Heart right ventricle (tissue), 16 donors: ENCODE results near the gene TBC1D30. TPM values are rescaled to one million over a fixed set of nuclear protein-coding genes. Genes with fewer than 3 reads are reported as not detected.
"Not testable (repeated sequence)": the region's sequence is repeated elsewhere in the genome, so short reads cannot be mapped to it uniquely, and the experiment has no call there.

Source experiments
- ATAC-seq, 8 donors: fragments of 200-7000 bp; cut with Tn5 transposase; one replicate each; pipeline ENCODE4 v1.9.1; 2020; ENCODE audit warnings: mild to moderate bottlenecking in 8 of 8, moderate library complexity in 8 of 8, moderate number of reproducible peaks in 1 of 8
- DNase-seq, 2 donors: peaks; one replicate each; pipeline ENCODE4 v3.0.0-alpha.2; 2020
- H3K27ac ChIP-seq, 10 donors: fragments of 200-600 bp; sonication (generic) in 2 of 10; one replicate each; pipeline versions ENCODE4 v1.5.0 to v1.8.0; 2020 to 2022; ENCODE audit warnings: mild to moderate bottlenecking in 3 of 10
- H3K27me3 ChIP-seq, 7 donors: fragments of 200-600 bp; one replicate each; pipeline ENCODE4 v1.8.0; 2021 to 2022; ENCODE audit warnings: mild to moderate bottlenecking in 2 of 7
- H3K36me3 ChIP-seq, 9 donors: fragments of 200-600 bp; sonication (generic) in 1 of 9; one replicate each; pipeline versions ENCODE4 v1.5.0 to v1.8.0; 2020 to 2022; ENCODE audit warnings: mild to moderate bottlenecking in 2 of 9
- H3K4me1 ChIP-seq, 9 donors: fragments of 200-600 bp; sonication (generic) in 1 of 9; one replicate each; pipeline versions ENCODE4 v1.5.0 to v1.8.0; 2020 to 2022; ENCODE audit warnings: mild to moderate bottlenecking in 4 of 9
- H3K4me3 ChIP-seq, 10 donors: fragments of 200-600 bp; sonication (generic) in 2 of 10; one replicate each; pipeline versions ENCODE4 v1.5.0 to v1.8.0; 2020 to 2022; ENCODE audit warnings: mild to moderate bottlenecking in 7 of 10, moderate library complexity in 2 of 10
- H3K9me3 ChIP-seq, 11 donors: fragments of 200-600 bp in 10 of 11; sonication (generic) in 2 of 11; one replicate each; pipeline versions ENCODE4 v1.5.0 to v1.8.0; 2013 to 2022; ENCODE audit warnings: mild to moderate bottlenecking in 2 of 11, control low read depth in 1 of 11, moderate library complexity in 1 of 11
- WGBS, 2 donors: extraction: QIAGEN DNeasy Blood & Tissue Kit; methylation state at CpG; one replicate each; pipeline ENCODE4 v1.1.7; 2013; ENCODE audit warnings: inconsistent platforms in 1 of 2; 5-methylcytosine and 5-hydroxymethylcytosine counted together
- intact Hi-C, 10 donors: fragments of 100-400 bp; cut with DNase I; formaldehyde crosslinking; loops; one replicate each; pipeline versions ENCODE4 v1.11.1 to v1.14.2; 2022
- polyA plus RNA-seq, 2 donors: library from polyadenylated mRNA; stranded (reverse); fragments of 200-250 nt; gene quantifications; one replicate each; pipeline ENCODE4 v1.2.3, GENCODE V29; 2013
- total RNA-seq, 10 donors: library from RNA; stranded (reverse); fragmentation: NEBNext Ultra II Directional in 3 of 10; extraction: Animal tissue kit (Norgen Biotek cat#: 25700) in 3 of 10; gene quantifications; one replicate each; pipeline versions ENCODE4 v1.2.1 to v1.2.4, GENCODE V29; 2021 to 2023
- TF ChIP-seq, protein P1 (sequence below), 9 donors: fragments of 200-600 bp; sonication (generic) in 2 of 9; IDR thresholded peaks; one replicate each; pipeline versions ENCODE4 v1.5.0 to v1.8.0; 2021 to 2022; ENCODE audit warnings: antibody characterized with exemption in 9 of 9, mild to moderate bottlenecking in 5 of 9, moderate library complexity in 1 of 9
- donor health status: Arrhythmogenic right ventricular cardiomyopathy.
- donor health status: ischemic (EF 13 %, LVEDD 7.1; RV severe dilation, severe dysfunction).
- donor health status: healthy with polysubstance abuse.
- donor health status: DM: no; HTN: yes; CAD: no.
- donor health status: DM: no; HTN: no; CAD: no.
- donor health status: ischemic (EF 25% LVEDD 6.9; RV normal size, moderate dysfunction).
- donor health status: ischemic (EF 25% LVEDD 5.7; RV mildly dilated, moderate dysfunction).
- donor health status: healthy.
- donor health status: DM: yes; HTN: yes; CAD: no.
- donor health status: Ischemic cardiomyopathy.
- donor health status: ischemic (EF 35%, LVEDD 5.7; RV mildly dilated, moderate dysfunction).
- donor health status: nonischemic (EF 11% LVEDD 7.7; RV severe dilation, severe dysfunction).
- donor health status: DM: yes; HTN: yes; CAD: no.
- donor health status: PGD.
- donor health status: ischemic (EF 29% LVEDD 5.4; RV normal size, mild dysfunction).
- donor health status: nonischemic (EF 23%, LVEDD 6.1; RV moderate dilation, normal function).

TBC1D30 gene
- total and polyA plus RNA-seq, 12 donors = 0.36 to 2.4 (median 0.66) TPM

DNA sequence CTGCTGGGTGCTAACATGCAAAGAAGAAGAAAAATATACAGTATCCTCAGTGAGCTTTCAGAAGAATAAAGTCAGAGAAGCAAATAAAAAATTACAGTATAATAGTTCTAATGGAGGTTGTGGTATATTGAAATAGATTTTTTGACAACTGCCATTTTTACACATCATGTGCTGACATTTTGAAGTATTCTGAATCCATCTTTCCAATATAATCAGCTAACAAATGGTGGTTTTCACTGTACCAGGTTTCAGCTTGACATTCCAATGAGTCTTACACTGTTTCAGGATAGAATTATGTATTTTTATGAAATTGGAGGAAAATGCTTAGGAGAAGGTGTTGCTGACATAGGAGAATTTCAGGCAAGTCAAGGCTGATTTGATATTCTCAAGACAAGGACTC, 26.3 kb upstream of the TBC1D30 start:
- ATAC-seq (no peak), DNase-seq (no peak)
- Histone ChIP-seq H3K27me3 (no peaks in the 10 kb centered on the region), H3K9me3 (no peaks in the 10 kb centered on the region), H3K27ac (no peak overlapping the region), H3K36me3 (no peaks in the 10 kb centered on the region), H3K4me1 (peaks cover 0 to 17% (median 0%) of the 10 kb centered on the region in 9 donors), H3K4me3 (no peak overlapping the region)
- TF ChIP-seq, protein P1, sequence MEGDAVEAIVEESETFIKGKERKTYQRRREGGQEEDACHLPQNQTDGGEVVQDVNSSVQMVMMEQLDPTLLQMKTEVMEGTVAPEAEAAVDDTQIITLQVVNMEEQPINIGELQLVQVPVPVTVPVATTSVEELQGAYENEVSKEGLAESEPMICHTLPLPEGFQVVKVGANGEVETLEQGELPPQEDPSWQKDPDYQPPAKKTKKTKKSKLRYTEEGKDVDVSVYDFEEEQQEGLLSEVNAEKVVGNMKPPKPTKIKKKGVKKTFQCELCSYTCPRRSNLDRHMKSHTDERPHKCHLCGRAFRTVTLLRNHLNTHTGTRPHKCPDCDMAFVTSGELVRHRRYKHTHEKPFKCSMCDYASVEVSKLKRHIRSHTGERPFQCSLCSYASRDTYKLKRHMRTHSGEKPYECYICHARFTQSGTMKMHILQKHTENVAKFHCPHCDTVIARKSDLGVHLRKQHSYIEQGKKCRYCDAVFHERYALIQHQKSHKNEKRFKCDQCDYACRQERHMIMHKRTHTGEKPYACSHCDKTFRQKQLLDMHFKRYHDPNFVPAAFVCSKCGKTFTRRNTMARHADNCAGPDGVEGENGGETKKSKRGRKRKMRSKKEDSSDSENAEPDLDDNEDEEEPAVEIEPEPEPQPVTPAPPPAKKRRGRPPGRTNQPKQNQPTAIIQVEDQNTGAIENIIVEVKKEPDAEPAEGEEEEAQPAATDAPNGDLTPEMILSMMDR (IDR thresholded peaks at IDR 0.05) = no peak
- intact Hi-C loops = no loop called here

- Histone ChIP-seq H3K36me3 (no peaks in the 10 kb centered on the region), H3K27me3 (peaks cover 0 to 4% (median 0%) of the 10 kb centered on the region in 7 donors), H3K4me1 (peaks cover 0 to 17% (median 0%) of the 10 kb centered on the region in 9 donors), H3K4me3 (no peak overlapping the region), H3K9me3 (no peaks in the 10 kb centered on the region), H3K27ac (peak overlapping the region in 1 of 10 donors; percentile 8)
- TF ChIP-seq, protein P1 (IDR thresholded peaks at IDR 0.05) = no peak
- DNase-seq (no peak), ATAC-seq (no peak)
- 86% methylated on average over 5 of the region's 5 CpGs for WGBS, 2 donors
- intact Hi-C loops = loop anchor here in 3 of 10 donors (5.0 to 10.0 kb wide), 2 partner anchors 322 to 324 kb away; partner anchors contain the start of gene WIF1 (in 3 of the 3)
Observed at GRCh38 chr12:64800640-64801039, 23.8 kb upstream of the TBC1D30 start.

DNA sequence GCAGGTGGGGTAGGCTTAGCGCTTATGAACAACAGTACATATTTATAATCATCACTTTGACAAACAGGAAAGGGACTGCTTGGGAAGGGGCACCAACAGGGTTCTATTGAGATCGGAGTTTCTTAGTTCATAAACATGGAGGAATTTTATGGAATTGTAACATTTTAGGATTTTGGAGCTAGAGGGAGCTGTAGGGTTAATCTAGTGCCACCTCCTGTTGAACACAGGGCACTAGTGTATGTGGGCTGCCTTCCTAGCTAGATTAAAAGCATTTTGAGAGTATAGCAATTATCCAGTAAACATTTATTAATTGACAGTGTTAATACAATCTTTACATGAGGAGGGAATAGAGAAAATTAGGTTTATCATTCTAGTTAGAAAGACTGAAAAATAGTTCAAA, 23.1 kb upstream of the TBC1D30 start:
- H3K9me3 ChIP-seq = no peaks in the 10 kb centered on the region
- intact Hi-C loops = loop anchor here in 3 of 10 donors (5.0 to 10.0 kb wide), 2 partner anchors 321 to 323 kb away; partner anchors contain the start of gene WIF1 (in 3 of the 3)
- no peak overlapping the region for H3K27ac ChIP-seq
- H3K4me3 ChIP-seq = no peak overlapping the region
- no peak for DNase-seq
- TF ChIP-seq, protein P1 (IDR thresholded peaks at IDR 0.05) = no peak
- H3K36me3 ChIP-seq = no peaks in the 10 kb centered on the region
- peaks cover 0 to 4% (median 0%) of the 10 kb centered on the region in 7 donors for H3K27me3 ChIP-seq
- 74 to 76% methylated on average over 2 of the region's 2 CpGs for WGBS, 2 donors
- H3K4me1 ChIP-seq = peaks cover 0 to 10% (median 0%) of the 10 kb centered on the region in 9 donors
- ATAC-seq = no peak

DNA sequence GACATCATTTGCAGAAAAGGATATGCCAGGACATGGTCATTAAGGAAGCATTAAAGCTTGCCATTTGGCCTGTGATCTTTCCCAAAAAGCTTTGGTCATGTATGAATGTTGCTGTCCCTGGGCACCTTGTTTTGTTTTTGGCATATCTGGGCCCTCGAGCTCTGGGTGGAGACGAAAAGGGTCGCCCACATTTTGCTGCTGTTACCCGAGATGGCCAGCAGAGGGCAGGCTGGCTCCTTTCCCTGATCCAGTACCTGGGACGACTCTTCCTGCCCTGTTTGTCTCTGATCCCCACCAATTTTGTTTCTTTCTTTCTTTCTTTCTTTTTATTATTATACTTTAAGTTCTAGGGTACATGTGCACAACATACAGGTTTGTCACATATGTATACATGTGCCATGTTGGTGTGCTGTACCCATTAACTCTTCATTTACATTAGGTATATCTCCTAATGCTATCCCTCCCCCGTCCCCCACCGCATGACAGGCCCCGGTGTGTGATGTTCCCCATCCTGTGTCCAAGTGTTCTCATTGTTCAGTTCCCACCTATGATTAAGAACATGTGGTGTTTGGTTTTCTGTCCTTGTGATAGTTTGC, 22.2 kb upstream of the TBC1D30 start:
- DNase-seq (peak in 1 of 2 donors; percentile 47), ATAC-seq (peak in 5 of 8 donors; percentile 43 to 62 (median 57))
- TF ChIP-seq, protein P1 (IDR thresholded peaks at IDR 0.05) = peak; percentile 68 to 92 (median 87)
- H3K4me1 ChIP-seq, H3K4me3 ChIP-seq, H3K36me3 ChIP-seq, H3K27me3 ChIP-seq, H3K27ac ChIP-seq, H3K9me3 ChIP-seq: not testable (repeated sequence)
- WGBS, 2 donors = 31 to 32% methylated on average over 8 of the region's 8 CpGs
- intact Hi-C loops = loop anchor here in 3 of 10 donors (5.0 to 10.0 kb wide), 2 partner anchors 320 to 323 kb away; partner anchors contain the start of gene WIF1 (in 3 of the 3)
